GM12891 (cell line): ENCODE results near the gene TAB2.

ENCODE experiments used
- POLR2A ChIP-seq: IDR thresholded peaks from 2 replicates; pipeline ENCODE4 v1.6.1; 2011; ENCODE audit warnings: low read depth, low read length, control low read depth
- POLR2AphosphoS5 ChIP-seq: IDR thresholded peaks from 2 replicates; pipeline ENCODE4 v1.6.1; 2011; ENCODE audit warnings: low read depth, low read length, control low read depth
- SPI1 ChIP-seq: IDR thresholded peaks from 2 replicates; pipeline ENCODE4 v1.6.1; 2011; ENCODE audit warnings: low read depth, low read length, control low read depth
- TAF1 ChIP-seq: IDR thresholded peaks from 2 replicates; pipeline ENCODE4 v1.6.1; 2011; ENCODE audit warnings: low read depth, low read length, control low read depth

DNA sequence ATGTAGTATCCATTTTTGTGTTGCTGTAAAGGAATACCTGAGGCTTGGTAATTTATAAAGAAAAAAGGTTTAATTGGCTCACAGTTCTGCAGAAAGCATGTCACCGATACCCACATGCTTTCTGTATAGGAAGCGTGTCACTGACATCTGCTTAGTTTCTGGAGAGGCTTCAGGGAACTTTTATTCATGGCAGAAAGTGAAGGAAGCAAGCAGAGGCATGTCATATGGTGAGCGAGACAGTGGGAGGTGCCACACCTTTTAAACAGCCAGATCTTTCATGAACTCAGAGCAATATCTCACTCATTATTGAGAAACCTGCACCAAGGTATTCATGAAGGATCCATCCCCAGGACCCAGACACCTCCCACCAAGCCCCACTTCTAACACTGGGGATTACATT lies 86.0 kb downstream of the TAB2 start:
- no peak for TF ChIP-seq TAF1
- TF ChIP-seq SPI1, result no peak
- TF ChIP-seq POLR2AphosphoS5, result no peak
- TF ChIP-seq POLR2A, result no peak
